GM18502 (cell line): ENCODE results near the gene BMS1.
A peak's percentile ranks its signal among the peaks of the same experiment; 100 is the strongest.
"Not testable (repeated sequence)": the region's sequence is repeated elsewhere in the genome, so short reads cannot be mapped to it uniquely, and the experiment has no call there.

Experiments used
- ATAC-seq: cut with Tn5 transposase; IDR thresholded peaks from one replicate; pipeline ENCODE4 v1.9.1; 2021; ENCODE audit warnings: mild to moderate bottlenecking; ENCODE audit not compliant: unreplicated experiment, poor library complexity

Gene BMS1

GRCh38 chr10:42782446-42783180 lies at the start of gene BMS1:
BMS1 (plus strand) TSS chr10:42782795; CDS start chr10:42784395, 1,600 bp downstream.
- ATAC-seq = peak; percentile 96

DNA sequence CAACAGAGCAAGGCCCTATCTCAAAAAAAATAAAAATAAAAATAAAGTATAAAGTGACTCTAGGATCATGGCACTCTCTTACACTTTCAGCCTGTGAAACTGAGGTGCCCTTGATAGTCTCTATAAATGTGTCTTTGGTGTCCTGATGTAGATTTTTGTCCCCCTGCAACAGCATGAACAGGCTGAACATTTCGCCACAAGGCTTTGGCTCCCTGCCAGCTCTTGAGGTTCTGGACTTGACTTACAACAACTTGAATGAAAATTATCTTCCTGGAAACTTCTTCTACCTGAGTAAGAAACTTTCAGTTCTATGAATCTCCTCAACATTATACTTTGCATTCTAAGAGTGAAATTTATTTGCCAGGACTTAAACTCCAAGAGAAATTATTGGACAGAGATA lies 48.1 kb upstream of the BMS1 start:
- no peak for ATAC-seq

DNA sequence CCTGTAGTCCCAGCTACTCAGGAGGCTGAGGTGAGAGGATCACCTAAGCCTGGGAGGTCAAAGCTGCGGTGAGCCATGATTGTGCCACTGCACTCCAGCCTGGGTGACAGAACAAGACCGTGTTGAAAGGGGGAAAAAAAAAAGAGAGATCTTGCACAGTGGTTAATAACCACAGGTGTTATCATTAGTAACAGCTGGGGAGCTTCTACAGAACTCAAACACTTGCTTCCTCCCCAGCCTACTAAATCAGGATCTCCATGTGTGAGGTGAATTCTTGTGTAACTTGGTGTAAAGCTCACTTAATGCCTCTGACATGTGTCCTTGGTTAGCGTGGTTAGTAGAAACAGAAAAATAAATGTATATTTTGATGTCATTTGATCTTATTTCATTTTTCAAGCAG lies 43.9 kb upstream of the BMS1 start:
- ATAC-seq = no peak

- ATAC-seq = not testable (repeated sequence)
Observed at GRCh38 chr10:42741536-42741935, 41.1 kb upstream of the BMS1 start.

GRCh38 chr10:42743697-42744096 lies 38.9 kb upstream of the BMS1 start:
- no peak for ATAC-seq

DNA sequence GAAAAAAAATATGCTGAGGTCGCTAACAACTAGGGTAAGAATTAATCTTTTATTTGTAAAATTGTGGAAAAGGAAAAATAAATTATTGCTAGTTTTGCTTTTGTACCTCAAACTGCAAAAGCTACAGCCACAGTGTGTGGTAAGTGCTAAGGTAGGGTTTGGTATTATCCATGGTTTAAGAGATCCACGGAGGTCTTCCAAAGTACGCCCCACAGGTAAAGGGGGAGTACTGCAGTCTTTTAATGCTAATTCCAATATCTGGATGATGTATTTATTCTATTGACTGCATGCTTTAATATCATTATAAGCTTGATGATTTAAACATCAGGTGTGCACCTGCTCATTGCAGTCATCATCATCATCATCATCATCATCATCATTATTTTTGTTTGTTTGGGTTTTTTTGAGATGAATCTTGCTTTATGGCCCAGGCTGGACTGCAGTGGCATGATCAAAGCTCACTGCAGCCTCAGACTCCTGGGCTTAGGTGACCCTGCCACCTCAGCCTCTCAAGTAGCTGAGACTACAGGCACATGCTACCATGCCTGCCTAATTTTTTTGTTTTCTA lies 38.4 kb upstream of the BMS1 start:
- no peak for ATAC-seq

DNA sequence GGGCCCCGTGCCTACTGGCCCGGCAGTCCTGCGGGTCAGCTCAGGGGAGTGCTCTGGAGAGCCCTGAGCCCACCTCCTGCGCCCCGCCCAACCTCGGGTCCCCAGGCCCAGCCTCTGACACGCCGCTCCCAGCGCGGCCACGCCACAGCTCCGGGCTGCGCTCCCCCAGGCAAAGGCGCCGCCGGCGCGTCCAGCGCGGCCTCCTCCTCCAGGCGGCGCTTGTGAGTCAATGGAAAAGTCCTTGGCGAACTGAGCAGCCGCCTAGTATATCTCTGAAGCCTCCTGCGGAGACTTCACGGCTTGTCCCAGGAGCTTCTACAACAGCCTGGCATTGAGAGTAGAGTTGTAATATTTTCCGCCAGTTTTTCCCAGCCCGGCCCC lies 29.5 kb upstream of the BMS1 start:
- peak; percentile 72 for ATAC-seq

DNA sequence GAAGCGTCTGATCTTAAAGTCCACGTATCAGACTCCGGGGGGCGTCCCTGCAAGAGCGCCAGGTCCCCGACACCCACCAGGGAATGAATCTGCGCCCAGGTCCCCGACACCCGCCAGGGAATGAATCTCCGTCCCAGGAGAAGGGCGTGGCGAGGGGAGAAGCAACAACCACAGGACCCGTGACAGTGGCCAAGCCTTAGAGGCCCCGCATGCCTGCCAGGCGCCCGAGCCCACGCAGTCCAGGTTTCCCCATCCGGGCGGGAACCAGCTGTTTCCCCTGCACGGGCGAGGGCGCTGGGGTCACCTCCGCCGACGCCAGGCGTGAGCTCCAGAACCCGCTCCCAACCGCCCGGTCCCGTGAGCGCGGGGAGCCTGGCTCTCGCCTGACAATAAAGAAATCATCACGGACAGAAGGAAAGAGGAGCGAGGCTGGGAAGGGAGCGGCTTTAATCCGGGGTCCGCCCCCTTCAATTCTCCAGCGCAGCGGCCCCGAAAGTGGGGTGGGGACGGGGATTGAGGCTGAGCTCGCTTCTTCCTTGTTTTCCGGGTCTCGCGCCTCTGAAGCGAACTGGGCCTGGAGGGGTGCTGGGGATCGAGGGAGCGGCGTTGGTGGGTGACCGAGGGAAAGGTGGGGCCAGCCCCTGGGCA lies 29.0 kb upstream of the BMS1 start:
- peak; percentile 9 for ATAC-seq

GRCh38 chr10:42754155-42755027 lies 28.2 kb upstream of the BMS1 start:
- ATAC-seq = peak; percentile 35

GRCh38 chr10:42755028-42755451 lies 27.6 kb upstream of the BMS1 start:
- ATAC-seq = no peak

DNA sequence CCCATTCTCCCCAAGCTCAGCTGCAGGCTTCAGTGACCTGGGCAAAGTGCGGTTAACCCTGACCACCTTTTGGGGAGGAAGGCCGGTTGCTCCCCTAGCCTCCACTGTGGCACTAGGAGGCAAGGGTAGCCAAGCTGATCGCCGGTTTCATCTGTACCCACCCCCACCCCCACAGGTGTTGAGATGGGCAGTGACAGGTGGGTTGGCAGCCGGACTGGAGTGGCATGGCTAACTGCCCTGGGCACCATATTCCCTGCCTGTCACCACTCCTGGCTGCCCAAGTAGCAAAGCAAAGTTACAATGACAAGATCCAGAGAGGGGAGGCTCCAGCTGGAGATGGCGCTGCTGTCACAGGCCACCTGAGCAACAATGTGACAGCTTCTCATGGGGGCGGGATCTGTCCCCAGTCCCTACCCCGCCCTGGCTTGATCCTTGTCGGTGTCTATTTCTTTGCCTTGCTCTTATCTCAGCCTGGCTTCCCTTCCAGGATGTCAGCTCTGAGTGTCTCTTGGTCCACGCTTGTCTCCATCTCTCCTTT lies 27.0 kb upstream of the BMS1 start:
- ATAC-seq = no peak

DNA sequence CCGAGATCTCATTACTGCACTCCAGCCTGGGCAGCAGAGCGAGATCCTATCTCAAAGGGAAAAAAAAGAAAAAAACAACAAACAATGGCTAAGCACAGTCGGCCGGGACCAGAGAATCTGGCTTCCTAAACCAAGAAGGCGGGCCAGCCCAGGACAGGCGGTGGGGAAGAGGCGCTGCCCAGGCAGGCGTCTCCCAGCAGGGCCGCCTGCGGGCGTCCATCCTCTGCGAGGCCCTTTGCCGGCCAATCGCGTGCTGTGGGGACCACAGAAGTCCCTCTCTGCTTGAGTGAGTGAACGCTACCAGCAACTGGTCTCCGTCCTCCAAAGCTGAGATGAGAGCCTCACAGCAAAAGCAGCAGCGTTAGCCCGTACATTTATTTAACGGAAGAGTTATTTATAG lies 14.7 kb upstream of the BMS1 start:
- ATAC-seq = no peak

- ATAC-seq = no peak
Observed at GRCh38 chr10:42768581-42769152, 13.9 kb upstream of the BMS1 start.

- ATAC-seq = no peak
Observed at GRCh38 chr10:42769173-42769572, 13.4 kb upstream of the BMS1 start.

GRCh38 chr10:42769673-42770072 lies 12.9 kb upstream of the BMS1 start:
- no peak for ATAC-seq

DNA sequence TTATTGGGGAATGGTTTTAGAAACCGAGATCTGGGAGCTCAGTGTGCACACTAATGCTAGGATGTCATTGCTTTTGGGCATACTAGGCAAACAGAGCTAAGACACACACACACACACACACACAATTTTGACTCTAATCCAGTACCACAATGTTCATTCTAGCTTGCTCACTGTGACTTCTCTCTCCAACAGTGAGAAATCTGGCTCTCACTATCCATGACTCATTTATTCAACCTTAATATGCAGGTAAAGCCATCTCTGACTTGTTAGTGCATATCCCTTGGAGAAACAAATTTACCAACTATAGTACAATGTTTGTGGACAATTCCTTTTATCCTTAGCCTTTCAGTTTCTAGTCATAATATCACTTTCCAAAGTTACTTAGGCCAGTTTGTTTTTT lies 5.9 kb upstream of the BMS1 start:
- no peak for ATAC-seq

GRCh38 chr10:42780456-42780855 lies 2.1 kb upstream of the BMS1 start:
- no peak for ATAC-seq

DNA sequence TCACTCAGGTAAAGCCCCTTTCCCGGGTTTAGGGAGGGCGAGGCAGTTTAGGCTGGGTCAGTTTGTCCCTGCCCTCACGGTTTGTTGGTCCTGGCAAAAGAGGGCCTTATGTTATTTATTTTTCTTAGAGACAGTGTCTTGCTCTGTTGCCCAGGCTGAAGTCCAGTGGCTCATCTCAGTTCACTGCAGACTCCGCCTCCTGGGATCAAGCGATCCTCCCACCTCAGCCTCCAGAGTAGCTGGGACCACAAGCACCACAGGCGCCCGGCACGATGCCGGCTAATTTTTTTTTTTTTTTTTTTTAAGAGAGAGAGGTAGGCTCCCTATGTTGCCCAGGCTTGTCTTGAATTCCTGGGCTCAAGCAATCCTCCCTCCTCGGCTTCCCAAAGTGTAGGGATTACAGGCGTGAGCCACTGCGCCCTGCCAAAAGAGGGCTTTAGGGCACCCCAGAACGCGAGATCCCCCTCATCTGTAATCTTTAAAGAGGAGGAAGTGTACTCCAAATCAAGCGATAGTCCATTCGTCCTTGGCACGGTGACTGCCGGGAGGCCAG lies 626 bp upstream of the BMS1 start:
- ATAC-seq = peak; percentile 3

DNA sequence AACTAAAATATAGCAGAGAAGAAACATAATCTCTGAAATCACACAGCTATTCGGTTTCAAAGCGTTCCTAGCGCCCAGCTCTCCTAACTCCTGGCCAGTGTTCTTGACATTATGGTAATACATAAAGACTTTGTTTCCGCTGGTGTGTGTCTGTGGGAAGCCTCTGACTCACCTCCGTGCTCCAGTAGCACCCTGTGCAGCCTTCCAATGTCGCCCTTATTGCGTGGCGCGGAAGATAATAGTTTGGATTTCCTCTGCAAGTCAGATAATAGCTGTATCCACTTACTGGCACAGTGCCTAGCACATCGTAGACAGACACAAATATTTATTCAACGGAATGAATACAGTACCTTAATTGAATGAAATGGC lies 570 bp downstream of the BMS1 start:
- peak; percentile 0 for ATAC-seq

DNA sequence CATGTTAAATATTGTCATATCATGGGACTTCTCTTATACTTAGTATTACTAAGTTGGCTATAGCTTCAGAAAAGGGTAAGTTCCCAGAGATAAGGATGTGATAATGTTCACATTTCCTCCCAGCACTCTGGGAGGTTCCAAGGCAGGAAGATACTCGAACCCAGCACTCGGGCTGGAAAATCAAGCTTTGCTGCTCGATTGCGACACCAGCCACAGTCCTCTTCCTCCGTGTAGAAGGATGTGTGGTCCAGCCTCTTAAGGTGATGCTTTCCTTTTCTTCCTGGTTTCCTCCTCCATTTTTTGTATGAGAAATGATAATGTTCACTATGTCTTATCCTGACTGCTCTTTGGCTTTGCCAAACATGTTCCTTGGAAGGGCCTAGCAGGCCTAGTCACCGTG lies 3.2 kb downstream of the BMS1 start:
- ATAC-seq = no peak
